Measurements from ENCODE around the gene SPINT2.

The SPINT2 gene

DNA sequence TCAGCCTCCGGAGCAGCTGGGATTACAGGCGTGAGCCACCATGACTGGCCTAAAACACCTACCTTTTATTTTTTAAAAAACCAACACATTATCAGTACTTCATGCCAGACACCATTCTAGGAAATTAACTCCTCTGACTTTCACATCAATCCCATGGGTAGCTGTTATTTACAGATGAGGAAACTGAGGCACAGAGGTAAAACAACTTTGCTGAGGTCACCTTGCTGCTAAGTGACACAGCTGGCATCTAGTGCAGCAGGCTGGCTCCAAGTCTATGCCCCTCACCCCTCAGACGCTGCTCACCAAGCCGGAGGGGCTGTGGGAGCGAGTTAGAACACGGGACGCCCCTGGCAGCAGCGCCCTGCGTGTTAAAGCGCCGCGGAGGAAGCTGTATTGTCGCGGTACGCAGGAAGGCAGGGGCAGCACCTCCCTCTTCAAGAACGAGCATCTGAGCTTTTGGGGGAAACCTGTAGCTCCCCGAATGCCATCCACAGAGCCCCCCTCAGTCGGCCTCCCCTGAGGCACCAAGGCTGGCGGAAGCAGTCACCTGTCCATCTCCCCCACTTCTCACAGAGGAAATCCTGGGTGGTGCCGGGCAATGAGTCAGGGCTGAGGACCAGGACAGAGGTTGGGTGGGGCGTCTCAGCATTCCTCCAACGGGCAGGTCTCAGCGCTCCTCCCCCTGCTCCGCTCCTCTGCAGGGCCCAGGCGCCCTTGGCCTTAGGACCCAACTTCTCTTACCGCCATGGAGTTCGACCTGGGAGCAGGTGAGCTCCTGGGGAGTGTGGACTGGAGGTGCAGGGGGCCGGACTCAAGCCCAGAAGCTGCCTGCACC lies 39.4 kb downstream of the SPINT2 start, which contains the start of gene C19orf33:
C19orf33 (plus strand) TSS at position 735 of the 835 bp plus-strand sequence; CDS start at position 746, 11 bp downstream.
- no peak for DNase-seq

DNA sequence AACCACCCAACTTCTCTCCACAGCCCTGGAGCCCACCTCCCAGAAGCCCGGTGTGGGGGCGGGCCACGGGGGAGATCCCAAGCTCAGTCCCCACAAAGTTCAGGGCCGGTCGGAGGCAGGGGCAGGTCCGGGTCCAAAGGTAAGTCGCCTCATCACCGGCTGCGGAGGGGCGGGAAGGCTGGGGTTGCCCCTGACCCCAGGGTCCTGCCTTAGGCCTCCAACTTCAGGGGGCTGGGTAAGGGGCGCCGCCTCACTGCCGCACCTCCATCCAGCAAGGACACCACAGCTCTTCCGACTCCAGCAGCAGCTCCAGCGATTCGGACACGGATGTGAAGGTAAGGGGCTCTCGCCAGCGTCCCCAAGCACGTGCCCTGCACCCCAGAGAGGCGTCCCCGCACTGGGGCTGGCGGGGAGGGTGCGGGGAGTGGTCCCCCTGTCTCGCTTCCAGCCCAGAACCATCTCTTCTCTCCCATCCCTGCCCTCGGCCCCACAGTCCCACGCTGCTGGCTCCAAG lies 40.0 kb downstream of the SPINT2 start:
- no peak for DNase-seq

DNA sequence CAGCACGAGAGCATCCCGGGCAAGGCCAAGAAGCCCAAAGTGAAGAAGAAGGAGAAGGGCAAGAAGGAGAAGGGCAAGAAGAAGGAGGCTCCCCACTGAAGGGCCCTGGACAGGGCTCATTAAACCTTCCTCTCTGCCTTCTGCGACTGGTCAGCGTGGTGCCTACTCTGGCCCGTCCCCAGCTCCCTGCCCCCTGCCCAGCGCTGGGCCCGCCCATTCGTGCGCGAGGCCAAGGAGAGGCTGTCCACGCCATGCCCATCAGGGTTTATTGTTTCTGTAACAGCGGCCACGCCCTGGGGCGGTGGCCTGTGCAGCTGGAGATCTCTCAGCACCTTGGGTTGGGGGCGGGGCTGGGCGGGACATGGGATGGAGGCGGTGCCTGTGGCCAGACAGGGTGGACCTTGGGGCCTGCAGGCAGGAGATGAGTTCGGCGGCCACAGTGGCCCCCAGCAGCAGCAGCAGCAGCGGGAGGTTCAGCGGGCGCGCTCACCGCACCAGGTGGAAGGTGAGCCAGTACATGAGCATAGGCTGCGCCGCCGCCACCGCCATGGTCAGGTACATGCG lies 40.6 kb downstream of the SPINT2 start:
- no peak for DNase-seq

DNA sequence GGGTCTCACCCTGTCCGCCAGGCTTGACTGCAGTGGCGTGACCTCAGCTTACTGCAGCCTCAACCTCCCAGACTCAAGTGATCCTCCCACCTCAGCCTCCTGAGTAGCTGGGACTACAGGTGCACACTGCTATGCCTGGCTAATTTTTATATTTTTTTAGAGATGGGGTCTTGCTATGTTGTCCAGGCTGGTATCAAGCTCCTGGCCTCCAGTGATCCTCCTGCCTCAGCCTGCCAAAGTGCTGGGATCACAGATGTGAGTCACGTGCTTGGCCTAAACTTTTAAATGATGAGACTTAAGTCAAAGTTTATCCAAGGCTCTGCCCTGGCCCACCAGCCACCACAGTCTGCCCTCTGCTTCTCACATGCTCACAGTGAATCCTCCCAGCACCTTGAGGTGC lies 41.9 kb downstream of the SPINT2 start:
- DNase-seq: no peak

DNA sequence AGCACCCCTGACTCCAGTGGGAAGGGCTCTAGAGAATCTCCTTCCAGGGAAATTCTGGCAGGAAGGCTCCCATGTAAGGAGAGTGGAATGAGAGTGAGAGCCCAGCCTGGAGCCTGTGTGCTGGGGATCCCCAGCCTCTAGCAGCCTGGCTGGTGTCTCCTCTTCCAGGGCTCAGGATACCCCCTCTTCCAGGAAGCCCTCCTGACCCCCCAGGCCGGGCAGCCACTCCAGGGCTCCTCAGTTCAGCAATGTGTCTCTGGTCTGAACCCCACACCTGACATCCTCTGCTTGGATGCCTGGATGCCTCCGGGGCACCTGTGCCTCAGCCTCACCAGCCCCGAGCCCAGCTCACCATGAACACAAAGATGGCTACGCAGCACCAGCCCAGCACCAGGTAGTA lies 42.7 kb downstream of the SPINT2 start:
- no peak for DNase-seq

DNA sequence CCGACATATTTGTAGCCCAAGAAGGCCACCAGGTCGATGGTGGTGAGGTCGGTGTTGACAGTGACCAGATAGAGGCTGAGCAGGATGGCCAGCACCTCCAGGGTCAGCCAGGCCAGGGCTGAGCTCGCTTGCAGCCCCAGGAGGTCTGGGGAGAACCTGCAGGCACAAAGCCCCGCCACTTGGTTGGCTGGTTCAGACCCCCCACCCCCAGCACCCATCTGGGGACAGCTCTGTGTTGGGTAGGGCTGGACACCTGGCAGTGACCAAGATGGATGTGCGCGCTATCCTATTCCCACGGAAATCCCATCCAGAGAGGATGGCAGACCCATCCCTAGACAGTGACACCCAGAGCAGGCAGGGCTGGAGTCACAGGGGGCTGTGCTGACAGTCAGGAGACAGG lies 43.2 kb downstream of the SPINT2 start:
- DNase-seq: no peak

DNA sequence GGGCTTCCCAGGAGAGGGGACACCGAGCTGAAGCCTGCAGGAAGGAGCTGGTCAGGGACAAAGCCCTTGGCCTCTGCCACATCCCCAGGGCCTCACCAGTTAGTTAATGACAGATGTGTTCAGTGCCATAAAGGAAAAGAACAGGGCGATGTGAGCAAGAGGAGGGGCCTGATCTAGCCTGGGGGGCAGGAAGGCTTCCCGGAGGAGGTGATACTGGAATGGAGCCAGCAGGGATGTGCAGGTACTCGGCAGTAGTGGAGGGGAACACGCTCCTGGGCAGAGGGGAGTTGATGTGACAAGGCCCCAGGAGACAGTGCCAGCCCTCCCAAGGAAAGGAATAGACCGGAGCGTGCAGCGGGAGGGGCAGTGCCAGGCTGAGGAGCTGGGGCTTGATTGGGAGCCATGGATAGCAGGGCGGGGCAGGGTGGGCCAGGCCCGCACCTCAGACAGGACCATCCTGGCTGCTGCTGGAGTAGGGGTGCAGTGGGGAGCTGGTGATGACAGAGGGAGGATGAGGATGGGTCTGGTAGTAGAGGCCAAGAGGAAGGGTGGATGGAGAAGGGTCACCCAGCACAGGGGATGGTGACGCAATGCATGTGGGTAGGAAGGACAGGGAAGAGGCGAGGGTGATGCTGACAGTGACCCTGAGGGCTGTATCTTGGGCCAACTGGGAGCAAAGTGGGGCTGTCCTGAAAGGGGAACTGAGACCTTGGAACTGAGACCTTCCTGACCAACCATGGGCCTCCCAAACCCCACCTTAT lies 43.8 kb downstream of the SPINT2 start:
- DNase-seq: no peak

DNA sequence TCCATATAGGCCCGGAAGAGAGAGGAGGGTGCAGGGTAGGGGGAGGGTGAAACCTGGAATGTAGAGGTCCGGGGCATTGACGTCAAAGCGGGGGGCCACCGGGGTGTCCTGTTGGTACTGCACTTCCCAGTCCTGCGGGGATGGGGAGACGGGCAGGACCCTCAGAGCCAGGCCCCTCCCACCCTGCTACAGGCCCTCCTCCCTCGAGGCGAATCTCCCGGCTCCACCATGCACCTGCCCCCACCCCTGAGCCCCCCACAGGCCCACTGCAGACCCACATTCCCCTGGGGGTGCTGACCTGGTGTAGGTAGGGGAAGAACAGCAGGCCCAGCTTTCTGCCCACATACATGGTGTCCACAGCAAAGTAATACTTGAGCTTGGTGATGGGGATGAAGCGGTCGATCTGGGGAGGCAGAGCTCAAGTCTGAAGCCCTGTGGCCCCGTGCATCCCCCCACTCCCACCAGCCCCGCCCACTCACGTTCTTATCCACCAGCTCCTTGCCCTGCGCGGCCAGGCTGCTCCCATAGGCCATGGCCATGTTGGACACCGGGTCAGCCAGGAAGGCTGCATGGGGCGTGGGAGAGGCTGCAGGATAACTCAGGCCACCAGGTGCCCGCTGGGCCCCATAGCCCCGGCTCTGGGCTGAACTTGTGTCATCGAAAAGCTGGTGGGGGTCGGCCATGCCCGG lies 44.7 kb downstream of the SPINT2 start:
- no peak for DNase-seq

DNA sequence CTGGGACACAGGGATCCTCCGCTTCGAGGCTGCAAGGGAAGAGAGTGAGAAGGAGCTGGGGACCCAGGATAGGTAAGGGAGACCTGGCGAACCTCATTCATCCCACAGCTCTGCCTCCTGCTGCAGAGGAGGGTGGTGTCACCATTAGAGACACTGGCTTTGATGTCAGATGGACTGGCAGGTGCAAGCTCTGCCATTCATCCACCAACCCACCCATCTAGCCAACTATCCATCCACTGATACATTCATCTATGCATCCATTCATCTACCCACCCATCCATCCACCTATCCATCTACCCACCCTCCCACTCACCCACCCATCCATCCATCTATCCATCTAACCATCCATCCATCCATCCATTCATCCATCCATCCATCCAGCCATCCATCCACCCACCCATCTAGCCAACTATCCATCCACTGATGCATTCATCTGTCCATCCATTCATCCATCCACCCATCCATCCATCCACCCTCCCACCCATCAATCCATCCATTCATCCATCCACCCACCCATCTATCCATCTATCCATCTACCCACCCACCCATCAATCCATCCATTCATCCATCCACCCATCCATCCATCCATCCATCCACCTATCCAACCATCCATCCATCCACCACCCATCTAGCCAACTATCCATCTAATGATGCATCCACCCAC lies 45.4 kb downstream of the SPINT2 start:
- no peak for DNase-seq

DNA sequence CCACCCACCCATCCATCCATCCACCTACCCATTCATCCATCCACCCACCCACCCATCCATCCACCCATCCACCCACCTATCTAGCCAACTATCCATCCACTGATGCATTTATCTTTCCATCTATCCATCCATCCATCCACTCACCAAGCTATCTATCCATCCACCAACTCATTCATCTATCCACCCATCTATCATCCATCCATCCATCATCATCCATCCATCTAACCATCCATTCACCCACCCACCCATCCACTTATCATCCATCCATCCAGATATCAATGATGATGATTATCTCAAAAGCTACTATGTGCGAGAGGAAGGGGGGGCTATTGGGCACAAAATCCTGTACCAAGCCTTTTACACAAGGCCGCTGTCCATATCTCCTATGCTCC lies 45.9 kb downstream of the SPINT2 start:
- no peak for DNase-seq

DNA sequence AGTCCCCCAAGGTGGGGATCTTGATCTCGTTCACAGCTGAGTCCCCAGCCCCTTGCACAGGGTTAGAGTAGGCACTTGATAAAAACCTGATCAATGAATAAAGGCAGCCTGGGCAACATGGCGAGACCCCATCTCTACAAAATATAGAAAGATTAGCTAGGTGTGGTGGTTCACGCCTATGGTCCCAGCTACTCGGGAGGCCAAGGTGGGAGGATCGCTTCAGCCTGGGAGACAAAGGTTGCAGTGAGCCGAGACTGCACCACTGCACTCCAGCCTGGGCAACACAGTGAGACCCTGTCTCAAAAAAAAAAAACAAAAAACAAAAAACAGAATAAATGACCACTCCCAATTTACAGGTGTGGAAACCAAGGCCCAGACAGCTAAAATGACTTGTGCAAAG lies 46.6 kb downstream of the SPINT2 start:
- no peak for DNase-seq

DNA sequence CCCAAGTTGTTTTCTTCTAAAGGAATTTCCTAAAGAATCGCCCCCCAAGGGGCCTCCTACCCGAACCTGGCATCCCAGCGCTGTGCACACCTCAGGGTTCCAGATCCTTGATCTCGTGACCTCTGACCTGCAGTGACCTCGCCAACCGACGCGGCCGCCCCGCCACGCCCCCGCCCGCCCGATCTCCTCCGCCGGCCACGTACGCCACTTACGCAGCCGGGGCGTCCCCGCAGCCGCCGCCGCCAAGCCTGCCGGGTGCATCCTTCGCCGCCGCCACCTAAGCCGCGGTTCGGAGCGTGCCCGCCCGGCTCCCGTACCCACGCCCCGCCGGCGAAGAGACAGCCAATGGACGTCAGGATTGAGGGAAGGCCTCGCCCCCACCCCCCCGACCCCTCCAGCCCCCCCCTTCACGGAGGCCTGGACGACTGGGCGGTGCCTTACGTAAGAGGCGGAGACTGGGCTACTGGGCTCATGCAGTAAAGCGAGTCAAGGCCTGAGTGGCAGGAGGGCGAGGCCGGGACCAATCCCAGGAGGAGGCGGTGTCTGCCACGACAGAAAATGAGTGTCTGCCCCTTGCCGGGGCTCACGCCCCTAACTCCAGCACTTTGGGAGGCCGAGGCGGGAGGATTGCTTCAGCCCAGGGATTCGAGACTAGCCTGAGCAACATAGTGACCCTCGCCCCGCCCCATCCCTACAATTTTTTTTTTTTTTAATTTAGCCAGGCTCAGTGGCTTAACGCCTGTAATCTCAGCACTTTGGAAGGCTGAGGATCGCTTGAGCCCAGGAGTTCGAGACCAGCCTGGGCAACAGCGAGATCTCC lies 51.5 kb downstream of the SPINT2 start, which contains the start of gene YIF1B:
YIF1B (minus strand) TSS at position 291 of the 820 bp plus-strand sequence; CDS start at position 261, 30 bp downstream.
- DNase-seq: peak; percentile 98

DNA sequence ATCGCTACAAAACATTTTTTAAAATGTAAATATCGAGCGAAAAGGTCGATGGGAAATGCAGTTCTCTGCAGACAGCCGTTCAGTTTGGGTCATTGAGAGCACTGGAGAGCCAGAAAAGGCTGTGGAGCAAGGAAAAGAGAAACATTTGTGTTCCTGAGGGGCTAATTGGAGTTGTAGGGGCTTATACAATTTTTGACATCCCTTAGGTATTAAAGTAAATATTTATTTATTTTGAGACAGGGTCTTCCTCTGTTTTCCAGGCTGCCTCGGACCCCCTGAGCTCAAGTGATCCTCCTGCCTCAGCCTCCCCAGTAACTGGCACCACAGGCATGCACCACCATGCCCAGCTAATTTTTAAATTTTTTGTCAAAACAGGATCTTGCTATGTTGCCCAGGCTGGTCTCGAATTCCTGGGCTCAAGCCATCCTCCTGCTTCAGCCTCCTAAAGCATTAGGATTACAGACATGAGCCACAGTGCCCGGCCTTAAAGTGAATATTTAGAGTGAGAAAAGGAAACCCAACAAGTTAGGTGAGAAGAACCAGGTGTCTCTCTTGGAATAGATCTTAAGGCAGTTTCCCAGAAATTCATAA lies 52.2 kb downstream of the SPINT2 start:
- DNase-seq: no peak

DNA sequence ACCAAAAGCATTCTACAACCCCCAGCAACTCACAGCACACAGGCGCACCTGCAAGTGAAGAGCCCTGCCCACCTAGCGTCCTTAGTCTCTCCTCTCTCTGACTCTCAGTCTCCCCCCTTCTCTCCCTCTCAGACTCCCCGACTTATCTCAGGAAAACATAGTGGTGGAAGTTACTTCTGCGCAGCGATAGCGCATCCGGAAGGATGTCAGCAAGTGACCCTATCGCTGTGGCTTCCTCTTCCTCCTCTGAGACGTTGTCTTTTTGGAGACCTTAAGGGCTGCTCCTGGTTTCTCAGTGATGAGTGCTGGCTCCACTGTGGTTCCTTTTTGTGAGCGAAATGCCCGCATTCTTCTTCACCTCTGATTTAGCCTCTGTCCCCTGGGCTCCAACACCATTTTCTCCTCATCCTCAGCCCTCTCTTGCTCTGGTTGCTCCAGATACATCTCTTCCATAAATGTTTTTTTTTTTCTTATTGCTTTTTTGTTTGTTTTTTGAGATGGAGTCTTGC lies 52.8 kb downstream of the SPINT2 start:
- DNase-seq: no peak

DNA sequence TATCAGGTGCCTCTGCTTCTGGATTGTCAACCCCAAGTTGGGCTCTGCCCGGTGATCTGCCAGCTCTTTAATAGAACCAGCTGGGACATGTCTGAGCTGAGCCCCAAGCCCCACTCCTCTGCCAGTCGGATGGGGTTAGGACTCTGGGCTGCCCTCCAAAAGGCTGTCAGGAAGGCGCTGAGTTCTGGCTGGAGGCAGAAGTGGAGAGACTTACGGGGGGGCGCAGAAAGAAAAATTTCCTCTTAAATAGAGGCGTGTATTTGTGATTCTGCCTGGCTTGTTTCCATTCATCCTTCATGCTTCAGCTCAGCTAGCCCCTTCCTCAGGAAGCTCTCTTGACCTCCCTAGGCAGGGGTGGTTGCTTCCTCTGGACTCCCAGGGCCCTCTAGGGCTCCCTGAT lies 54.3 kb downstream of the SPINT2 start:
- DNase-seq: no peak

DNA sequence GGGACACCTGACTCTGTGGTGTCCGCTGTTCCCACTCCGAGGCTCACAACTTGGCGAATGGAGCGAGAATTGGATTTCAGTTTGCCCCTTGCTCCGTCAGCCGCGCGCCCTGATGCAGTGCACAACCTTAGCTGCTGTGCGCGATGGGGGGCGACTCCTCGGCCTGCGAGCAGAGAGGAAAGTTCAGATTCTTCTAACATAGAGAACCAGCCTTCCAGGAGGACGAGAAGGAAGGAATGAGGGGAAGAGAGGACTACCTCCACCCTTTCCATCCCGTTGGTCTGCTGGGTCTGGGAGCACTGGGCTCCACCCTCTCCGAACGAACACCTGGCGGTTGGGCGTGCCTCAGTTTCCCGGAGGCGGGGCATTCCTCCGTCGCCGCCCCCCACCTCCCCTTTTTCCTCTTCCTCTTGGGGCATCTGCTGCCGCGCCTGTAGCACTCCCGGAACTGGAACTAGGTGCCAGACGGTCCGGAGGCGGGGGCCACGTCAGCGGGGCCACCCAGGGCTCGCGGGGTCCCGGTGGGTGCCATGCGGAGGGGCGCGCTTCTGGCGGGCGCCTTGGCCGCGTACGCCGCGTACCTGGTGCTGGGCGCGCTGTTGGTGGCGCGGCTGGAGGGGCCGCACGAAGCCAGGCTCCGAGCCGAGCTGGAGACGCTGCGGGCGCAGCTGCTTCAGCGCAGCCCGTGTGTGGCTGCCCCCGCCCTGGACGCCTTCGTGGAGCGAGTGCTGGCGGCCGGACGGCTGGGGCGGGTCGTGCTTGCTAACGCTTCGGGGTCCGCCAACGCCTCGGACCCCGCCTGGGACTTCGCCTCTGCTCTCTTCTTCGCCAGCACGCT lies 55.3 kb downstream of the SPINT2 start, which contains the start of gene KCNK6:
KCNK6 (plus strand) TSS at position 425 of the 838 bp plus-strand sequence; CDS start at position 531, 106 bp downstream.
- DNase-seq: peak; percentile 68

DNA sequence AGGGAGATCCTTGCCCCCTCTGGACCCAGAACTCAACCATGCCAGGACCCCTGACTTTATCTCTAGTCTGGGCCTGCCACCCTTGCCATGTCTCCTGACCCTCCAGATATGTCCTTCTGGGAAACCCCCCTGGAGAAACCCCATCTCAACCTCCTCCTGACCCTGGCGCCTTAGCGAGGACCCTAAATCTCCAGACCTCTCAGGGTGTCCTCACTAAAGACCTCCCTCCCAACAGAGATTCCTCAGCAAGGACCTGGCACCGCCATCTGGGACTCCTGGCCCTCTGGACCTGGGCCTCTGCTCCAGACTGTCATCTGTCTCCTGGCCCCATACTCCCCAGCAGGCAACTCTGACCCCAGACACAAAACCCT lies 56.6 kb downstream of the SPINT2 start:
- no peak for DNase-seq

DNA sequence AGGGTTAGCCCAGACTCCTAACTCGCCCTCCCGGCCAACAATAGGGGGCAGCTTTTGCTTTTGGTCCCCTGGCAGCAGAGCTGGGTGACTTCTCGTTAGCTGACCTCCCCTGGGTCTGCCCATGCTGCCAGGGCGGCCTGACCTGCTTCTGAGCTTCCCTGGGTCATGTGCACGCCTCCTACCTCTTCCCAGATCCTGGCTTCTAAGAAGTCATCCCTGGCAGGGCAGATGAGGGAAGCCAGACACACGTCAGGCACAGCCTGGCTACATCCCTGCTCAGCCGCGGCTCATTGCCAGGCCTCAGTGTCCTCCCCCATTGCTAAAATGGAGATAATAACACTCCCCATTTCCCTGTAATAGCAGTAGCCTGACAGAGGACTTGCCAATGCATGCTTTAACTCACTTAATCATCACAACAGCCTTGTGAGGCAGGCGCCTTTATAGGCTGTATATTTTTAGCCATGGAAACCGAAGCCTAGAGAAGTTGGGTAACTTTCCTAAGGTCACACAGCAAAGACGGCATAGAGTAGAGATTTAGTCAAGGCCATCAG lies 57.3 kb downstream of the SPINT2 start:
- no peak for DNase-seq

DNA sequence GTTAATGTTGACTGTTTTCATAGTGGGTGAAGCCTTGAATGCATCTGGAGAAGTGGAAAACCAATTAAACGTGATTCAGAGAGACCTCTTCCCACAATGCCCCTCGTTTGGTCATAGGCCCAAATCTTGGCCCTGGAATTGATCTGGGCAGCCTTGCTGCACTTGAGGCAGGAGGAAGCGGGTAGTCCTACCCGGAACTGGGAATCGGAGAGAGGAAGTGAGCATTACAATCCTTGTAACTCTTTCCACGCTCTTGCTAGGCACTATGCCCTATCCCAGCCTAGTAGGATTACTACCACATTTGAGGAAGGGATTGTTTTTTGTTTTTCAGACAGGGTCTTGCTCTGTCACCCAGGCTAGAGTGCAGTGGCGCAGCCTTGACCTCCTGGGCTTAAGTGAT lies 58.9 kb downstream of the SPINT2 start:
- no peak for DNase-seq
